ENCODE results near the gene CKMT2. TPM values are rescaled to one million over a fixed set of nuclear protein-coding genes. Genes with fewer than 3 reads are reported as not detected.

Gene CKMT2
- total and polyA plus RNA-seq, 9 donors: 6.2 to 28.3 (median 12.6) TPM

GRCh38 chr5:81216152-81216551 is 17.0 kb upstream of the CKMT2 start:
- H3K4me1 ChIP-seq (ENCODE audit: insufficient read depth): no peaks in the 10 kb centered on the region
- no peaks in the 10 kb centered on the region for H3K27me3 ChIP-seq
- H3K27ac ChIP-seq: no peak overlapping the region
- no peak overlapping the region for H3K4me3 ChIP-seq
- no peak for TF ChIP-seq POLR2A (IDR thresholded peaks at IDR 0.05)
- TF ChIP-seq CTCF (IDR thresholded peaks at IDR 0.05): no peak
- TF ChIP-seq EP300 (IDR thresholded peaks at IDR 0.05): no peak
- DNase-seq: no peak
- no peaks in the 10 kb centered on the region for H3K36me3 ChIP-seq
- WGBS, 3 donors: 59 to 77% (median 76%) methylated on average over 3 of the region's 3 CpGs
- no peaks in the 10 kb centered on the region for H3K9me3 ChIP-seq
- intact Hi-C loops (cut with DNase I): no loop called here

GRCh38 chr5:81219389-81219788 is 13.7 kb upstream of the CKMT2 start:
- no peaks in the 10 kb centered on the region for H3K36me3 ChIP-seq
- intact Hi-C loops (cut with DNase I): no loop called here
- H3K27me3 ChIP-seq: no peaks in the 10 kb centered on the region
- DNase-seq: no peak
- no peak overlapping the region for H3K4me3 ChIP-seq
- TF ChIP-seq EP300 (IDR thresholded peaks at IDR 0.05) (no peak), POLR2A (IDR thresholded peaks at IDR 0.05) (no peak), CTCF (IDR thresholded peaks at IDR 0.05) (no peak)
- H3K4me1 ChIP-seq (ENCODE audit: insufficient read depth): no peaks in the 10 kb centered on the region
- no peak overlapping the region for H3K27ac ChIP-seq
- 95 to 98% (median 97%) methylated on average over 3 of the region's 3 CpGs for WGBS, 3 donors
- H3K9me3 ChIP-seq: no peaks in the 10 kb centered on the region

- Histone ChIP-seq H3K27ac (no peak overlapping the region), H3K36me3 (no peaks in the 10 kb centered on the region), H3K4me3 (no peak overlapping the region), H3K9me3 (no peaks in the 10 kb centered on the region), H3K4me1 (ENCODE audit: insufficient read depth) (no peaks in the 10 kb centered on the region), H3K27me3 (no peaks in the 10 kb centered on the region)
- DNase-seq: no peak
- TF ChIP-seq POLR2A (IDR thresholded peaks at IDR 0.05): no peak
- intact Hi-C loops (cut with DNase I): no loop called here
These were observed 10.8 kb upstream of the CKMT2 start for GRCh38 chr5:81222285-81222684.

- intact Hi-C loops (cut with DNase I): no loop called here
- no peak overlapping the region for H3K4me3 ChIP-seq
- WGBS, 3 donors: 94 to 95% (median 94%) methylated on average over 8 of the region's 8 CpGs
- TF ChIP-seq POLR2A (IDR thresholded peaks at IDR 0.05) (no peak), EP300 (IDR thresholded peaks at IDR 0.05) (no peak), CTCF (IDR thresholded peaks at IDR 0.05) (no peak)
- H3K36me3 ChIP-seq: no peaks in the 10 kb centered on the region
- no peaks in the 10 kb centered on the region for H3K9me3 ChIP-seq
- DNase-seq: no peak
- no peaks in the 10 kb centered on the region for H3K27me3 ChIP-seq
- no peaks in the 10 kb centered on the region for H3K4me1 ChIP-seq (ENCODE audit: insufficient read depth)
- H3K27ac ChIP-seq: no peak overlapping the region
These were observed 7.7 kb upstream of the CKMT2 start for GRCh38 chr5:81225463-81225862.

GRCh38 chr5:81226286-81226685 is 6.8 kb upstream of the CKMT2 start:
- H3K4me3 ChIP-seq: no peak overlapping the region
- TF ChIP-seq POLR2A (IDR thresholded peaks at IDR 0.05) (no peak), CTCF (IDR thresholded peaks at IDR 0.05) (no peak), EP300 (IDR thresholded peaks at IDR 0.05) (no peak)
- no peak for DNase-seq
- H3K36me3 ChIP-seq: no peaks in the 10 kb centered on the region
- H3K27ac ChIP-seq: no peak overlapping the region
- H3K9me3 ChIP-seq: no peaks in the 10 kb centered on the region
- WGBS, 3 donors: 85 to 89% (median 86%) methylated on average over 2 of the region's 2 CpGs
- intact Hi-C loops (cut with DNase I): no loop called here
- H3K27me3 ChIP-seq: no peaks in the 10 kb centered on the region
- H3K4me1 ChIP-seq (ENCODE audit: insufficient read depth): no peaks in the 10 kb centered on the region

Data from ovary (tissue), 9 donors.